ENCODE data around the gene ZNF638. TPM values are rescaled to one million over a fixed set of nuclear protein-coding genes. Genes with fewer than 3 reads are reported as not detected.

Gene ZNF638
- total RNA-seq, 1 experiment from 2014 or later, result 108 TPM

DNA sequence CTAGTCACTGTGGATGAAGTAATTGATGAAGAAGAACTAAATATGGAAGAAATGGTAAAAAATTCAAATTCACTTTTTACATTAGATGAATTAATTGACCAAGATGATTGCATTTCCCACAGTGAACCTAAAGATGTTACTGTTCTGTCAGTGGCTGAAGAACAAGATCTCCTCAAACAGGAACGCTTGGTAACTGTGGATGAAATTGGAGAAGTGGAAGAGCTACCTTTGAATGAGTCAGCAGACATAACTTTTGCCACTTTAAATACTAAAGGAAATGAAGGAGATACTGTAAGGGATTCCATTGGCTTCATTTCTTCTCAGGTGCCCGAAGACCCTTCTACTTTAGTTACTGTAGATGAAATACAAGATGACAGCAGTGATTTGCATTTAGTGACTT, 95.1 kb downstream of the ZNF638 start:
- Histone ChIP-seq H3K4me2 (ENCODE audit: low read length) (no peak overlapping the region), H3K9me2 (ENCODE audit: insufficient read depth) (no peaks in the 10 kb centered on the region), H3K4me1 (ENCODE audit: control insufficient read depth in 1 of 2, insufficient read depth in 2 of 2, low read length in 2 of 2) (no peaks in the 10 kb centered on the region), H2AFZ (ENCODE audit: low read depth, low read length, poor library complexity, severe bottlenecking) (no peak overlapping the region), H3K27ac (ENCODE audit: low read depth, low read length) (no peak overlapping the region), H3K9me3 (ENCODE audit: control insufficient read depth in 1 of 2, insufficient read depth in 1 of 2, low read depth in 1 of 2, low read length in 2 of 2) (no peaks in the 10 kb centered on the region), H3K79me2 (ENCODE audit: insufficient read depth, low read length) (0 out of 2 replicates have a peak, but pooled peaks cover 3% of the 10 kb centered on the region), H3K4me3 (replicated peaks in 1 of 2; ENCODE audit: low read depth in 1 of 2, low read length in 2 of 2) (no peak overlapping the region), H3K9ac (ENCODE audit: low read length) (no peak overlapping the region), H4K20me1 (ENCODE audit: insufficient read depth) (peaks cover 4% of the 10 kb centered on the region; the same call in 1 of the 2 replicates), H3K36me3 (ENCODE audit: control insufficient read depth in 1 of 2, insufficient read depth in 2 of 2, low read length in 2 of 2) (peaks cover 18 to 44% of the 10 kb centered on the region in 2 experiments), H3K27me3 (ENCODE audit: insufficient read depth, low read length) (no peaks in the 10 kb centered on the region)
- TF ChIP-seq CEBPB (IDR thresholded peaks at IDR 0.05; ENCODE audit: low read depth), result no peak
- no peak for TF ChIP-seq EZH2phosphoT487 (IDR thresholded peaks at IDR 0.05; ENCODE audit: borderline replicate concordance)
- TF ChIP-seq, protein P1, sequence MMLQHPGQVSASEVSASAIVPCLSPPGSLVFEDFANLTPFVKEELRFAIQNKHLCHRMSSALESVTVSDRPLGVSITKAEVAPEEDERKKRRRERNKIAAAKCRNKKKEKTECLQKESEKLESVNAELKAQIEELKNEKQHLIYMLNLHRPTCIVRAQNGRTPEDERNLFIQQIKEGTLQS (IDR thresholded peaks at IDR 0.05), result no peak
- no peak for TF ChIP-seq RAD21 (IDR thresholded peaks at IDR 0.05; ENCODE audit: low read depth)
- TF ChIP-seq SP1 (IDR thresholded peaks at IDR 0.05; ENCODE audit: low read depth), result no peak
- TF ChIP-seq ZFX (IDR thresholded peaks at IDR 0.05), result no peak
- no peak for TF ChIP-seq ELF1 (IDR thresholded peaks at IDR 0.05; ENCODE audit: borderline replicate concordance, low read depth)
- TF ChIP-seq TCF7L2 (IDR thresholded peaks at IDR 0.05; ENCODE audit: borderline replicate concordance, extremely low read depth, insufficient read depth, insufficient read length), result no peak
- TF ChIP-seq, protein P2, sequence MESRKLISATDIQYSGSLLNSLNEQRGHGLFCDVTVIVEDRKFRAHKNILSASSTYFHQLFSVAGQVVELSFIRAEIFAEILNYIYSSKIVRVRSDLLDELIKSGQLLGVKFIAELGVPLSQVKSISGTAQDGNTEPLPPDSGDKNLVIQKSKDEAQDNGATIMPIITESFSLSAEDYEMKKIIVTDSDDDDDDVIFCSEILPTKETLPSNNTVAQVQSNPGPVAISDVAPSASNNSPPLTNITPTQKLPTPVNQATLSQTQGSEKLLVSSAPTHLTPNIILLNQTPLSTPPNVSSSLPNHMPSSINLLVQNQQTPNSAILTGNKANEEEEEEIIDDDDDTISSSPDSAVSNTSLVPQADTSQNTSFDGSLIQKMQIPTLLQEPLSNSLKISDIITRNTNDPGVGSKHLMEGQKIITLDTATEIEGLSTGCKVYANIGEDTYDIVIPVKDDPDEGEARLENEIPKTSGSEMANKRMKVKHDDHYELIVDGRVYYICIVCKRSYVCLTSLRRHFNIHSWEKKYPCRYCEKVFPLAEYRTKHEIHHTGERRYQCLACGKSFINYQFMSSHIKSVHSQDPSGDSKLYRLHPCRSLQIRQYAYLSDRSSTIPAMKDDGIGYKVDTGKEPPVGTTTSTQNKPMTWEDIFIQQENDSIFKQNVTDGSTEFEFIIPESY (IDR thresholded peaks at IDR 0.05; ENCODE audit: extremely low read depth, insufficient replicate concordance, low read length), result no peak
- no peak for TF ChIP-seq JUND (IDR thresholded peaks at IDR 0.05)
- no peak for TF ChIP-seq SIN3A (IDR thresholded peaks at IDR 0.05; ENCODE audit: low read depth)
- no peak for TF ChIP-seq EZH2 (IDR thresholded peaks at IDR 0.05)
- no peak for TF ChIP-seq POLR2AphosphoS5 (IDR thresholded peaks at IDR 0.05; ENCODE audit: low read depth, low read length)
- no peak for TF ChIP-seq ZNF274 (IDR thresholded peaks at IDR 0.05; ENCODE audit: low read depth, low read length)
- TF ChIP-seq POLR2A (IDR thresholded peaks at IDR 0.05; ENCODE audit: borderline replicate concordance, extremely low read depth, insufficient read depth, insufficient read length), result no peak
- TF ChIP-seq, protein P3, sequence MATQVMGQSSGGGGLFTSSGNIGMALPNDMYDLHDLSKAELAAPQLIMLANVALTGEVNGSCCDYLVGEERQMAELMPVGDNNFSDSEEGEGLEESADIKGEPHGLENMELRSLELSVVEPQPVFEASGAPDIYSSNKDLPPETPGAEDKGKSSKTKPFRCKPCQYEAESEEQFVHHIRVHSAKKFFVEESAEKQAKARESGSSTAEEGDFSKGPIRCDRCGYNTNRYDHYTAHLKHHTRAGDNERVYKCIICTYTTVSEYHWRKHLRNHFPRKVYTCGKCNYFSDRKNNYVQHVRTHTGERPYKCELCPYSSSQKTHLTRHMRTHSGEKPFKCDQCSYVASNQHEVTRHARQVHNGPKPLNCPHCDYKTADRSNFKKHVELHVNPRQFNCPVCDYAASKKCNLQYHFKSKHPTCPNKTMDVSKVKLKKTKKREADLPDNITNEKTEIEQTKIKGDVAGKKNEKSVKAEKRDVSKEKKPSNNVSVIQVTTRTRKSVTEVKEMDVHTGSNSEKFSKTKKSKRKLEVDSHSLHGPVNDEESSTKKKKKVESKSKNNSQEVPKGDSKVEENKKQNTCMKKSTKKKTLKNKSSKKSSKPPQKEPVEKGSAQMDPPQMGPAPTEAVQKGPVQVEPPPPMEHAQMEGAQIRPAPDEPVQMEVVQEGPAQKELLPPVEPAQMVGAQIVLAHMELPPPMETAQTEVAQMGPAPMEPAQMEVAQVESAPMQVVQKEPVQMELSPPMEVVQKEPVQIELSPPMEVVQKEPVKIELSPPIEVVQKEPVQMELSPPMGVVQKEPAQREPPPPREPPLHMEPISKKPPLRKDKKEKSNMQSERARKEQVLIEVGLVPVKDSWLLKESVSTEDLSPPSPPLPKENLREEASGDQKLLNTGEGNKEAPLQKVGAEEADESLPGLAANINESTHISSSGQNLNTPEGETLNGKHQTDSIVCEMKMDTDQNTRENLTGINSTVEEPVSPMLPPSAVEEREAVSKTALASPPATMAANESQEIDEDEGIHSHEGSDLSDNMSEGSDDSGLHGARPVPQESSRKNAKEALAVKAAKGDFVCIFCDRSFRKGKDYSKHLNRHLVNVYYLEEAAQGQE (IDR thresholded peaks at IDR 0.05; ENCODE audit: low read depth), result no peak
- TF ChIP-seq, protein P4, sequence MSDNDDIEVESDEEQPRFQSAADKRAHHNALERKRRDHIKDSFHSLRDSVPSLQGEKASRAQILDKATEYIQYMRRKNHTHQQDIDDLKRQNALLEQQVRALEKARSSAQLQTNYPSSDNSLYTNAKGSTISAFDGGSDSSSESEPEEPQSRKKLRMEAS (IDR thresholded peaks at IDR 0.05), result no peak
- no peak for TF ChIP-seq SRF (IDR thresholded peaks at IDR 0.05; ENCODE audit: low read depth)
- TF ChIP-seq YY1 (IDR thresholded peaks at IDR 0.05; ENCODE audit: extremely low read depth, insufficient replicate concordance, low read depth, low read length), result no peak
- RAD21 ChIA-PET (ENCODE audit: low non-redundant PET in 1 of 2, low total read pairs in 2 of 2, uncharacterized antibody in 2 of 2, unreplicated experiment in 2 of 2), result no interaction called here
- POLR2A ChIA-PET, result no interaction called here
- TSS peak; percentile 32 for BruUV-seq (replicated peaks)
- ATAC-seq (no peak), DNase-seq (ENCODE audit: low read depth, low spot score) (no peak)
- intact Hi-C loops (cut with micrococcal nuclease), result no loop called here
- CTCF ChIA-PET, result no interaction called here
